Neural progenitor cell (in vitro differentiated cells): Measurements from ENCODE around the gene LRRC26. TPM values are rescaled to one million over a fixed set of nuclear protein-coding genes. Genes with fewer than 3 reads are reported as not detected.

Experiments used
- DNase-seq: peaks from one replicate; pipeline ENCODE4 v3.0.0-alpha.2; 2016; ENCODE audit warnings: low spot score
- H2AFZ ChIP-seq: fragments of 200-600 bp; sonication (generic); replicated peaks from 2 replicates; pipeline ENCODE4 v1.6.1; 2016; ENCODE audit warnings: antibody characterized with exemption
- H3F3A ChIP-seq: fragments of 200-600 bp; sonication (generic); 2 replicates; pipeline ENCODE4 v1.6.1; 2016; ENCODE audit warnings: antibody characterized with exemption, low read depth
- H3K27ac ChIP-seq: fragments of 200-600 bp; sonication (generic); 2 replicates; pipeline ENCODE4 v1.5.1; 2016; ENCODE audit warnings: mild to moderate bottlenecking
- H3K27me3 ChIP-seq: fragments of 200-600 bp; sonication (generic); 2 replicates; pipeline ENCODE4 v1.6.1; 2016; ENCODE audit warnings: mild to moderate bottlenecking, moderate library complexity
- H3K36me3 ChIP-seq: fragments of 200-600 bp; sonication (generic); 2 replicates; pipeline ENCODE4 v1.5.1; 2016
- H3K4me1 ChIP-seq: fragments of 200-600 bp; sonication (generic); 2 replicates; pipeline ENCODE4 v1.6.1; 2016; ENCODE audit warnings: mixed run types
- H3K4me2 ChIP-seq: fragments of 200-600 bp; sonication (generic); 2 replicates; pipeline ENCODE4 v1.6.1; 2016
- H3K4me3 ChIP-seq: fragments of 200-600 bp; sonication (generic); 2 replicates; pipeline ENCODE4 v1.5.1; 2016
- H3K79me2 ChIP-seq: fragments of 200-600 bp; sonication (generic); 2 replicates; pipeline ENCODE4 v1.6.1; 2016; ENCODE audit warnings: low read depth
- H3K9ac ChIP-seq: fragments of 200-600 bp; sonication (generic); 2 replicates; pipeline ENCODE4 v1.6.1; 2016
- H3K9me3 ChIP-seq: fragments of 200-600 bp; sonication (generic); 2 replicates; pipeline ENCODE4 v1.5.1; 2016; ENCODE audit warnings: low read depth
- H4K20me1 ChIP-seq: fragments of 200-600 bp; sonication (generic); 2 replicates; pipeline ENCODE4 v1.6.1; 2016; ENCODE audit warnings: low read depth
- H3K27ac Mint-ChIP-seq: 3 replicates; pipeline ENCODE4 v1.8.0; 2021; ENCODE audit warnings: mixed read lengths
- H3K27me3 Mint-ChIP-seq: 2 replicates; pipeline ENCODE4 v1.8.0; 2022; ENCODE audit warnings: low read depth, mild to moderate bottlenecking, inconsistent platforms, moderate library complexity, mixed read lengths; ENCODE audit not compliant: insufficient read depth
- H3K36me3 Mint-ChIP-seq: 3 replicates; pipeline ENCODE4 v1.8.0; 2021; ENCODE audit warnings: mixed read lengths
- H3K4me1 Mint-ChIP-seq: 3 replicates; pipeline ENCODE4 v1.8.0; 2021; ENCODE audit warnings: mixed read lengths
- H3K4me3 Mint-ChIP-seq: 3 replicates; pipeline ENCODE4 v1.8.0; 2021; ENCODE audit warnings: mild to moderate bottlenecking, moderate library complexity, mixed read lengths
- H3K9me3 Mint-ChIP-seq: 3 replicates; pipeline ENCODE4 v1.8.0; 2020; ENCODE audit warnings: mixed read lengths
- CTCF ChIP-seq: fragments of 200-600 bp; sonication (generic); IDR thresholded peaks from 2 replicates; pipeline ENCODE4 v1.5.1; 2017; ENCODE audit warnings: antibody characterized with exemption, mild to moderate bottlenecking
- EZH2 ChIP-seq: fragments of 200-600 bp; sonication (generic); IDR thresholded peaks from 2 replicates; pipeline ENCODE4 v1.6.1; 2017; ENCODE audit warnings: antibody characterized with exemption, mild to moderate bottlenecking, moderate library complexity
- EZH2phosphoT487 ChIP-seq: fragments of 200-600 bp; sonication (generic); IDR thresholded peaks from 2 replicates; pipeline ENCODE4 v1.6.1; 2017; ENCODE audit warnings: antibody characterized with exemption
- total RNA-seq: library from RNA; depleted of rRNA; stranded (reverse); fragments of >200 nt; gene quantifications from 2 replicates; pipeline ENCODE4 v1.2.3, GENCODE V29; 2015; ENCODE audit warnings: low replicate concordance

Gene LRRC26
- total RNA-seq, 1 donor from 2014 or later: not detected

GRCh38 chr9:137189297-137190295 lies 19.7 kb upstream of the LRRC26 start:
- no peaks in the 10 kb centered on the region for H3K27me3 ChIP-seq
- H3K4me3 Mint-ChIP-seq: peak overlapping the region; percentile 96
- H3K4me2 ChIP-seq: peak overlapping the region; percentile 99
- no peak overlapping the region for H2AFZ ChIP-seq
- H3K4me1 Mint-ChIP-seq: peaks cover 28% of the 10 kb centered on the region
- H3K27ac Mint-ChIP-seq: peak overlapping the region; percentile 66
- H3K9me3 Mint-ChIP-seq: no peaks in the 10 kb centered on the region
- peak overlapping the region; percentile 45 for H3K9ac ChIP-seq
- peaks cover 33% of the 10 kb centered on the region for H4K20me1 ChIP-seq
- H3K27me3 Mint-ChIP-seq: peaks cover 3% of the 10 kb centered on the region
- peaks cover 5% of the 10 kb centered on the region for H3K4me1 ChIP-seq
- no peaks in the 10 kb centered on the region for H3K9me3 ChIP-seq
- H3K36me3 ChIP-seq: no peaks in the 10 kb centered on the region
- peak overlapping the region; percentile 75 for H3K4me3 ChIP-seq
- no peaks in the 10 kb centered on the region for H3K36me3 Mint-ChIP-seq
- no peak for DNase-seq
- TF ChIP-seq EZH2phosphoT487: no peak
- no peak for TF ChIP-seq CTCF
- TF ChIP-seq EZH2: no peak
- H3K27ac ChIP-seq: no peak overlapping the region
- H3F3A ChIP-seq: peaks cover 10% of the 10 kb centered on the region
- H3K79me2 ChIP-seq: peaks cover 23% of the 10 kb centered on the region

GRCh38 chr9:137188490-137189296 lies 18.8 kb upstream of the LRRC26 start, which contains the start of the genes ANAPC2 and SSNA1:
Gene ANAPC2 (minus strand): TSS chr9:137188560. CDS start chr9:137188532, 28 bp downstream.
Gene SSNA1 (plus strand): TSS chr9:137188676. CDS start chr9:137188727, 51 bp downstream.
- peak within 1 kb of the TSS; percentile 96 for H3K4me3 Mint-ChIP-seq

More at GRCh38 chr9:137188490-137189296, 18.8 kb upstream of the LRRC26 start, which contains the start of the genes ANAPC2 and SSNA1:
- Histone ChIP-seq H3K4me1 (peaks cover 5% of the 10 kb centered on the region), H3K27me3 (no peaks in the 10 kb centered on the region), H3K36me3 (no peaks in the 10 kb centered on the region), H3K4me2 (peak within 1 kb of the TSS; percentile 99), H3F3A (peaks cover 10% of the 10 kb centered on the region), H2AFZ (peak within 1 kb of the TSS; percentile 83), H3K79me2 (peaks cover 23% of the 10 kb centered on the region), H3K27ac (no peak within 1 kb of the TSS), H3K9ac (peak within 1 kb of the TSS; percentile 90), H3K9me3 (no peaks in the 10 kb centered on the region), H3K4me3 (peak within 1 kb of the TSS; percentile 75), H4K20me1 (peaks cover 24% of the 10 kb centered on the region)
- TF ChIP-seq EZH2phosphoT487: no peak
- peak; percentile 46 for TF ChIP-seq CTCF
- no peak for TF ChIP-seq EZH2
- DNase-seq: peak; percentile 98
- Mint-ChIP-seq H3K36me3 (no peaks in the 10 kb centered on the region), H3K9me3 (no peaks in the 10 kb centered on the region), H3K27me3 (peaks cover 3% of the 10 kb centered on the region), H3K4me1 (peaks cover 28% of the 10 kb centered on the region), H3K27ac (no peak within 1 kb of the TSS)
